ENCODE measurements around the gene BZW1.

DNA sequence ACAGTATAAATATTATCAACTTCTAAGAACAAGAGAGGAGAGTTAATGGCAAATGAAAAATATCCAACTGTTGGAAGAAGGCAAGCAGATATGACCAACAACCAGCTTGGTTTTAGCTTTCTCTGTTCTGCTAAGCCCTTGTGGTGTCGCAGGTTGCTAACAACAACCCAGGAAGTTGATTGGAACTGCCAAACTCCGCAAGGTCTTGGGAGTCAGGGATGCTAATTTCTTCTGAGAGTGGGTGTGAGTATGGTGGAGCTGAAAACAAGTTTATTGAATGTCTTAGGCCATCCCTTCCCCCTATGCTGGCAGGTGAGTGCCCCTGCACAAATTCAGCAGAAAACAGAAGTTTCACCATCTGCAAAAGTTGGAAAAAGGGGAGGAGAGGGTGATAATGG is 17.5 kb downstream of the BZW1 start:
- TF ChIP-seq CTCF (IDR thresholded peaks at IDR 0.05; ENCODE audit: insufficient read depth, low read length) (no peak), REST (IDR thresholded peaks at IDR 0.05; ENCODE audit: insufficient replicate concordance, low read depth) (no peak), GABPA (IDR thresholded peaks at IDR 0.05; ENCODE audit: low read depth) (no peak), POLR2AphosphoS5 (IDR thresholded peaks at IDR 0.05; ENCODE audit: low read depth) (no peak)

Data from HL-60 (cell line).